ENCODE measurements around the gene ESYT2.
A peak's percentile ranks its signal among the peaks of the same experiment; 100 is the strongest.
"Not testable (repeated sequence)": the region's sequence is repeated elsewhere in the genome, so short reads cannot be mapped to it uniquely, and the experiment has no call there.

Gene ESYT2

GRCh38 chr7:158854681-158855081 lies 25.4 kb upstream of the ESYT2 start:
- no peak for DNase-seq

- no peak for DNase-seq
Observed at GRCh38 chr7:158850545-158851102, 21.3 kb upstream of the ESYT2 start.

GRCh38 chr7:158849768-158850544 lies 20.6 kb upstream of the ESYT2 start:
- no peak for DNase-seq

- DNase-seq = no peak
Observed at GRCh38 chr7:158849442-158849767, 20.1 kb upstream of the ESYT2 start.

- DNase-seq = no peak
Observed at GRCh38 chr7:158847451-158847866, 18.1 kb upstream of the ESYT2 start.

- no peak for DNase-seq
Observed at GRCh38 chr7:158846304-158846703, 17.0 kb upstream of the ESYT2 start.

- no peak for DNase-seq
Observed at GRCh38 chr7:158843771-158844170, 14.5 kb upstream of the ESYT2 start.

GRCh38 chr7:158842486-158842885 lies 13.2 kb upstream of the ESYT2 start:
- DNase-seq = no peak

GRCh38 chr7:158840604-158841003 lies 11.3 kb upstream of the ESYT2 start:
- no peak for DNase-seq

- not testable (repeated sequence) for DNase-seq
Observed at GRCh38 chr7:158839177-158839576, 9.9 kb upstream of the ESYT2 start.

GRCh38 chr7:158837790-158838637 lies 8.7 kb upstream of the ESYT2 start:
- DNase-seq = no peak

GRCh38 chr7:158836692-158837091 lies 7.4 kb upstream of the ESYT2 start:
- no peak for DNase-seq

GRCh38 chr7:158834878-158835784 lies 5.8 kb upstream of the ESYT2 start:
- no peak for DNase-seq

GRCh38 chr7:158832994-158833393 lies 3.7 kb upstream of the ESYT2 start:
- DNase-seq = no peak

GRCh38 chr7:158831738-158832091 lies 2.4 kb upstream of the ESYT2 start:
- no peak for DNase-seq

- DNase-seq = peak in 1 of 2 experiments; percentile 21
Observed at GRCh38 chr7:158830211-158830723, 958 bp upstream of the ESYT2 start.

GRCh38 chr7:158829021-158829341 lies 328 bp downstream of the ESYT2 start:
- peak; percentile 48 for DNase-seq

- no peak for DNase-seq
Observed at GRCh38 chr7:158828133-158829020, 932 bp downstream of the ESYT2 start.

- DNase-seq = peak in 1 of 2 experiments; percentile 53
Observed at GRCh38 chr7:158827411-158828132, 1.7 kb downstream of the ESYT2 start.

GRCh38 chr7:158825628-158826289 lies 3.5 kb downstream of the ESYT2 start:
- no peak for DNase-seq

Data from SW 1271 (cell line).